Activated naive CD4-positive, alpha-beta T cell treated with anti-CD3 and anti-CD28 coated beads for 36 hours (primary cell): ENCODE results near the gene LRCH1. TPM values are rescaled to one million over a fixed set of nuclear protein-coding genes. Genes with fewer than 3 reads are reported as not detected.

ENCODE experiments used
- CTCF ChIA-PET: fragments of 350-600 bp; sonication (Branson Sonifier 250); formaldehyde crosslinking; loops from one replicate; lab custom pipeline; 2021; ENCODE audit warnings: antibody characterized with exemption; lab: Charles Lee
- DNase-seq: peaks from one replicate; pipeline ENCODE4 v3.0.0-alpha.2; 2020
- H3K27ac Mint-ChIP-seq: one replicate; pipeline ENCODE4 v1.8.0; 2021; ENCODE audit warnings: mild to moderate bottlenecking, mixed read lengths
- H3K27me3 Mint-ChIP-seq: one replicate; pipeline ENCODE4 v1.8.0; 2021; ENCODE audit warnings: low read depth, mixed read lengths
- H3K36me3 Mint-ChIP-seq: one replicate; pipeline ENCODE4 v1.8.0; 2021; ENCODE audit warnings: low read depth, mixed read lengths
- H3K4me1 Mint-ChIP-seq: one replicate; pipeline ENCODE4 v1.8.0; 2021; ENCODE audit warnings: low read depth, mixed read lengths
- H3K4me3 Mint-ChIP-seq: one replicate; pipeline ENCODE4 v1.8.0; 2021; ENCODE audit warnings: mild to moderate bottlenecking, moderate library complexity, mixed read lengths
- H3K9me3 Mint-ChIP-seq: one replicate; pipeline ENCODE4 v1.8.0; 2021; ENCODE audit warnings: mixed read lengths
- intact Hi-C: fragments of 100-400 bp; cut with micrococcal nuclease; formaldehyde crosslinking; loops from one replicate; pipeline ENCODE4 v1.15.1; 2023
- total RNA-seq, 2 experiments: library from RNA; stranded (reverse); gene quantifications; one replicate each; pipeline ENCODE4 v1.2.3, GENCODE V29; 2021

Gene LRCH1
- total RNA-seq, 2 experiments from 2014 or later, result 14.6 to 15.1 TPM

GRCh38 chr13:46586751-46587514 lies 34.0 kb downstream of the LRCH1 start:
- Mint-ChIP-seq H3K9me3 (no peaks in the 10 kb centered on the region), H3K4me1 (peaks cover 48% of the 10 kb centered on the region)

DNA sequence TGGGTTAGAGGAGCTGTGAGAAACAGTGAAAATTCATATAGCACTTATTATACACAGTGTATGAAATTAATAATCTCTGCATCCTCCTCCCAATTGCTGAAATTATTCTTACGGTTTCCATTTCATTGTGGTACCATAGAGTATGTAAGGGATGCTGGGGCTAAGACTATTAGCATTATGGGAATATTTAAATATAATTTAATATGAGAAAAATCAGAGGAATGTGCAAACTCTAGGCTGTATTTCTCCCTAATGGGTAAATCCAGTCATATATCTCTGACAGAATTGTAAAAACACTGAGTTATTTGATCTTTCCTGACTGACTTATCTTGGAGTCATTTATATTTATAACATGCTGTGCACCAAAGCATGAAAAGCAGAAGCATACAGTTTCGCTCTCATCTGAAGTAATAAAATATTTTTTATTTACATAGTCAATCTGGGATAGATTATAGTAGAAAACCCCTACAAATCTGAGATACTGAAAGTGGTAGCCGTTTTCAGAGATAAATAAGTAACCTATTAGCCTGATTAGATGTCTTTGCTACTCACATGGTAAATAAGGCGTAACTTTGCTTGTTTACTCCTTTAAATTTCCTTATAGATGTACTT lies 34.9 kb downstream of the LRCH1 start:
- no peak for DNase-seq
- Mint-ChIP-seq H3K27ac (no peak overlapping the region), H3K4me3 (no peak overlapping the region), H3K9me3 (no peaks in the 10 kb centered on the region), H3K4me1 (peaks cover 55% of the 10 kb centered on the region), H3K36me3 (no peaks in the 10 kb centered on the region), H3K27me3 (no peaks in the 10 kb centered on the region)
- CTCF ChIA-PET, result interaction anchor here (0.7 kb wide), 1 partner anchor 169 kb away, joined by 5 read pairs; no protein-coding TSS in a partner anchor
- intact Hi-C loops, result no loop called here

More at GRCh38 chr13:46586751-46587514, 34.0 kb downstream of the LRCH1 start:
- intact Hi-C loops, result no loop called here
- DNase-seq, result no peak
- H3K27me3 Mint-ChIP-seq, result no peaks in the 10 kb centered on the region
- CTCF ChIA-PET, result interaction anchor here (0.7 to 1.9 kb wide), 4 partner anchors 8 to 100 kb away, joined by 3 to 8 read pairs (median 3); no protein-coding TSS in a partner anchor
- H3K27ac Mint-ChIP-seq, result no peak overlapping the region
- no peak overlapping the region for H3K4me3 Mint-ChIP-seq
- H3K36me3 Mint-ChIP-seq, result no peaks in the 10 kb centered on the region

- Mint-ChIP-seq H3K27me3 (no peaks in the 10 kb centered on the region), H3K36me3 (no peaks in the 10 kb centered on the region), H3K4me3 (no peak overlapping the region), H3K4me1 (peaks cover 69% of the 10 kb centered on the region), H3K27ac (no peak overlapping the region), H3K9me3 (no peaks in the 10 kb centered on the region)
- DNase-seq, result no peak
- CTCF ChIA-PET, result interaction anchor here (1.9 kb wide), 1 partner anchor 41 kb away, joined by 6 read pairs; no protein-coding TSS in a partner anchor
- intact Hi-C loops, result loop anchor here (2.0 to 10.0 kb wide), 4 partner anchors 64 to 418 kb away; no protein-coding TSS in a partner anchor
Observed at GRCh38 chr13:46592385-46592784, 39.4 kb downstream of the LRCH1 start.

GRCh38 chr13:46593398-46593797 lies 40.4 kb downstream of the LRCH1 start:
- CTCF ChIA-PET, result interaction anchor here (0.6 to 1.9 kb wide), 4 partner anchors 9 to 172 kb away, joined by 3 to 6 read pairs (median 4); no protein-coding TSS in a partner anchor
- intact Hi-C loops, result loop anchor here (1.0 to 10.0 kb wide), 8 partner anchors 13 to 419 kb away; no protein-coding TSS in a partner anchor
- Mint-ChIP-seq H3K4me3 (peak overlapping the region; percentile 25), H3K27ac (peak overlapping the region; percentile 10), H3K36me3 (no peaks in the 10 kb centered on the region), H3K4me1 (peaks cover 74% of the 10 kb centered on the region), H3K27me3 (no peaks in the 10 kb centered on the region), H3K9me3 (no peaks in the 10 kb centered on the region)
- DNase-seq, result peak; percentile 79

GRCh38 chr13:46594374-46595078 lies 41.6 kb downstream of the LRCH1 start:
- Mint-ChIP-seq H3K4me3 (no peak overlapping the region), H3K9me3 (no peaks in the 10 kb centered on the region), H3K27me3 (no peaks in the 10 kb centered on the region), H3K36me3 (no peaks in the 10 kb centered on the region), H3K4me1 (peaks cover 83% of the 10 kb centered on the region), H3K27ac (no peak overlapping the region)
- intact Hi-C loops, result loop anchor here (5.0 to 10.0 kb wide), 2 partner anchors 252 to 420 kb away; no protein-coding TSS in a partner anchor
- CTCF ChIA-PET, result interaction anchor here (0.9 to 2.3 kb wide), 4 partner anchors 8 to 75 kb away, joined by 3 to 11 read pairs (median 3); no protein-coding TSS in a partner anchor
- DNase-seq, result no peak

DNA sequence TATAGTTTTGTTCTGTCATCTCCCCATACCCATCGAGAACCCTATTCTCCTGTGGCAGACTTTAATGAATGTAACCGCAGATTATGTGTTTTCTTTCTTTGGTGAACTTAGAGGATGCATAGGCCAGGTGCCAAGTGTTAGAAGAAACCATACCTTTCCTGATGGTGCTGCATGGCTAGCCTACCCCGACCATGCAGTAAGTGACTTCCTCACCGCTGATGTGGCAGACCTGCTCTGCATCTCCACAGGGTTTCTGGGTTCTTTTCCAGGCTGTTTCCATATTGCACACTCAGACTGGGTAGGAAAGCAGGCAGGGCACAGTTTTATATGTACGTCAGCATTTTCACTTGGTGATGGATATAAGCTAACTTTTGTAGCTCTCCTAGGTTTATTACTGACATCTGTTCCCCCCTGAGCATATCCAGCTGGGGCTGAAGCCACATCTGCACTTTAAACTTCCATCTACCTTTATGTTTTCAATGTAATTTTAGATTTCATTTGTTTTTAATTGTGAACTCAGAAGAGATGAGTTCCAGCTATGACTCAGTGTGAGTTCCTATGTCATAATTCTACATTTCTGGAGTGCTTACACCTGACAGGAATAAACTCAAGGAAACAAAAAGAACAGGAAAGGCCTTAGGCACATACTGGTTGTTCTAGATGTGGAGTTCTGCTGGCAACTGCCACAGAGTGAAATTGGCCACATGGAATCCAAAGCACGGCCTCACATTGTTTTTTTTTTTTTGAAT lies 42.3 kb downstream of the LRCH1 start:
- intact Hi-C loops, result loop anchor here (10.0 kb wide), 1 partner anchor 421 kb away; no protein-coding TSS in a partner anchor
- Mint-ChIP-seq H3K9me3 (no peaks in the 10 kb centered on the region), H3K27ac (no peak overlapping the region), H3K4me3 (no peak overlapping the region), H3K27me3 (no peaks in the 10 kb centered on the region), H3K4me1 (peaks cover 80% of the 10 kb centered on the region), H3K36me3 (no peaks in the 10 kb centered on the region)
- DNase-seq, result no peak
- CTCF ChIA-PET, result interaction anchor here (1.0 to 2.3 kb wide), 3 partner anchors 8 to 126 kb away, joined by 3 to 11 read pairs (median 3); no protein-coding TSS in a partner anchor

- no peaks in the 10 kb centered on the region for H3K27me3 Mint-ChIP-seq
- H3K4me1 Mint-ChIP-seq, result peaks cover 83% of the 10 kb centered on the region
- CTCF ChIA-PET, result interaction anchor here (0.6 to 2.3 kb wide), 4 partner anchors 9 to 1295 kb away, joined by 3 to 11 read pairs (median 3); no protein-coding TSS in a partner anchor
- H3K4me3 Mint-ChIP-seq, result no peak overlapping the region
- DNase-seq, result no peak
- no peaks in the 10 kb centered on the region for H3K9me3 Mint-ChIP-seq
- intact Hi-C loops, result loop anchor here (10.0 kb wide), 1 partner anchor 421 kb away; no protein-coding TSS in a partner anchor
- H3K36me3 Mint-ChIP-seq, result no peaks in the 10 kb centered on the region
- no peak overlapping the region for H3K27ac Mint-ChIP-seq
Observed at GRCh38 chr13:46595885-46596275, 42.9 kb downstream of the LRCH1 start.

DNA sequence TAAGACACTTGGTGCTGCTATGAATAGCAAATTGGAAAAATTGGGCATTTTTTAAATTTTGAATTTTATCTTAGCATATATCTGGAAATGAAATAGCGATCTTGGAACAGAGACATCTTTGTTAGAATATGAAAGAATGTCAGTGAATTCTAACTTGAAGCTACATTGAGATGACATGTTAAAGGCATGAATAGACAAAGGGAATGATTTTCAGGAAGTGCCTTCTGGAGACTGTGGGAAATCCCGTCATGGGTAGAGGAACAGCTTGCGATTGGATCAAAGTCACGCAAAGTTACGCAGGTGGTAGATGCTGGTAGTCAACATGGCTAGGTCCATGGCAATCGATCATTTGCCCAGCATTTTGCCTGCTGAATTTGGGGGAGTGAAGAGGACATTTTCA lies 43.5 kb downstream of the LRCH1 start:
- CTCF ChIA-PET, result interaction anchor here (0.6 to 2.3 kb wide), 4 partner anchors 14 to 1294 kb away, joined by 3 to 11 read pairs (median 3); no protein-coding TSS in a partner anchor
- intact Hi-C loops, result loop anchor here (10.0 kb wide), 1 partner anchor 422 kb away; no protein-coding TSS in a partner anchor
- Mint-ChIP-seq H3K9me3 (no peaks in the 10 kb centered on the region), H3K4me3 (no peak overlapping the region), H3K27me3 (no peaks in the 10 kb centered on the region), H3K27ac (no peak overlapping the region), H3K36me3 (no peaks in the 10 kb centered on the region), H3K4me1 (peaks cover 85% of the 10 kb centered on the region)
- no peak for DNase-seq

DNA sequence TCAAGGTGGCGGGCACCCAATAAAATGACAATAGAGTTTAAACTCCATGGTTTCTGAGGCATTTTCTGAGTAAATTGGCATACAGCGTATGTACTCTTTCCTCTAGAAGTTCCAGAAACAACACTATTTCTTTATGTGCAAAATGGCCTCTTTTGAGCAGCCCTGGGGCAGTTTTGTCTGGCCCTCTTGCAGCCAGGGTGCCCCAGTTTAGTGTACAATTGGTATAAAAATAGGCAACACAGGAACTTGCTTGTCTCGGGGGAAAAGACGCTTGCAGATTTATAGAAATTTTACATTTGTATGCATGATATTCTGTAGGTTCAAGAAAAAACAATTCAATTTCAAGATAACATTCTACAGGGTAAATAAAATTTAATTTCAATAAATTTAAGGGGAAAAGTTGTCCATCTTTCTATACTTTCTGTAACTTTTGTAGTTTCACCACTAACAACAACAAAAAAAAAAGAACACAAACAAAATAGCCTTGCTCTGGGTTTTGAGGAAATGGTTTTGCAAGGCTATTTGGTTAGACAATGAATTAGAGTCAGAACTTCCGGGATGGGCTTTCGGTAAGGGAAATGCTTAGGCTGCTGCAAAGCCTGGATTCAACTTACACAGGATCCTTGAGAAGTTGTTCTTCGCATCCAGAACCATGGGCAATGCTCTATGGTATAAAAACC lies 45.3 kb downstream of the LRCH1 start:
- CTCF ChIA-PET, result interaction anchor here (0.7 kb wide), 1 partner anchor 81 kb away, joined by 3 read pairs; no protein-coding TSS in a partner anchor
- Mint-ChIP-seq H3K36me3 (no peaks in the 10 kb centered on the region), H3K4me1 (peaks cover 82% of the 10 kb centered on the region), H3K27me3 (no peaks in the 10 kb centered on the region), H3K4me3 (no peak overlapping the region), H3K27ac (no peak overlapping the region), H3K9me3 (no peaks in the 10 kb centered on the region)
- intact Hi-C loops, result loop anchor here (10.0 kb wide), 1 partner anchor 423 kb away; no protein-coding TSS in a partner anchor
- no peak for DNase-seq

DNA sequence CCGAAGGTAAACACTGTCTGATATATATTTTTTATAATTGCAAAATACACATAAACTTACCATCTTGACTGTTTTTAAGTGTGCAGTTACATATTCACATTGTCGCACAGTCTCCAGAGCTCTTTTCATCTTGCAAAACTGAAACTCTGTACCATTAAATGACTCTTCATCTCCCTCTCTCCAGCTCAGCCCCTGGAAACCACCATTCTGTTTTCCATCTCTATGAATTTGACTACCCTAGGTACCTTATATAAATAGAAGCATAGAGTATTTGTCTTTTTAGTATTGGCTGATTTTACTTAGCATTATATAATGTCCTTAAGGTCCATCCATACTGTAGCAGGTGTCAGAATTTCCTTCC lies 45.8 kb downstream of the LRCH1 start:
- Mint-ChIP-seq H3K27ac (peak overlapping the region; percentile 3), H3K27me3 (no peaks in the 10 kb centered on the region), H3K9me3 (no peaks in the 10 kb centered on the region), H3K36me3 (no peaks in the 10 kb centered on the region), H3K4me1 (peaks cover 76% of the 10 kb centered on the region), H3K4me3 (no peak overlapping the region)
- intact Hi-C loops, result loop anchor here (10.0 kb wide), 1 partner anchor 424 kb away; no protein-coding TSS in a partner anchor
- DNase-seq, result peak; percentile 50
- CTCF ChIA-PET, result no interaction called here
